Measurements from ENCODE around the gene RNF182.

DNA sequence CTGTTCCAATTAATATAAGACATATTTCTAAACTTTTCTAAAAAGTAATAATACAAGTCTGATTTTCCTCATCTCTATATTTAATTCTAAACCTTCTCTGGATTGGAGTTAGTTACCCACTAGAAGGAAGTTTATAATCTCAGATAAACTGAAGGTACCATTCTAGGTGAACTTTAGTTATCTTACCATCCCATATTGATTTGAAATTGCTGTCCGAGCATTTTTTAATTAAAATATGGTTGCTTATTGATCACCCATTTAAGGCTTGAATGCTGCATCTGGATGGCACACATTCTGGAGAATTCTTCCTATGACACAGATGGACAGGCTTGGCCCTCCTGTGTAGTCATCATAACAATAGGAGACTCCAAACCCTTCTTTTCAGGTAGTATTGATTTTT is 8.0 kb downstream of the RNF182 start:
- TF ChIP-seq ATF7 (IDR thresholded peaks at IDR 0.05; ENCODE audit: low read depth): no peak
- TF ChIP-seq NFXL1 (IDR thresholded peaks at IDR 0.05; ENCODE audit: borderline replicate concordance): no peak
- no peak for TF ChIP-seq FOXK2 (IDR thresholded peaks at IDR 0.05)
- no peak for TF ChIP-seq SIX5 (IDR thresholded peaks at IDR 0.05; ENCODE audit: low read depth, low read length, severe bottlenecking)
- no peak for TF ChIP-seq CHD4 (IDR thresholded peaks at IDR 0.05)
- TF ChIP-seq, protein P1, sequence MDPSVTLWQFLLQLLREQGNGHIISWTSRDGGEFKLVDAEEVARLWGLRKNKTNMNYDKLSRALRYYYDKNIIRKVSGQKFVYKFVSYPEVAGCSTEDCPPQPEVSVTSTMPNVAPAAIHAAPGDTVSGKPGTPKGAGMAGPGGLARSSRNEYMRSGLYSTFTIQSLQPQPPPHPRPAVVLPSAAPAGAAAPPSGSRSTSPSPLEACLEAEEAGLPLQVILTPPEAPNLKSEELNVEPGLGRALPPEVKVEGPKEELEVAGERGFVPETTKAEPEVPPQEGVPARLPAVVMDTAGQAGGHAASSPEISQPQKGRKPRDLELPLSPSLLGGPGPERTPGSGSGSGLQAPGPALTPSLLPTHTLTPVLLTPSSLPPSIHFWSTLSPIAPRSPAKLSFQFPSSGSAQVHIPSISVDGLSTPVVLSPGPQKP (IDR thresholded peaks at IDR 0.05; ENCODE audit: low read depth, low read length): no peak
- no peak for TF ChIP-seq SMC3 (IDR thresholded peaks at IDR 0.05; ENCODE audit: borderline replicate concordance, low read length)
- no peak for TF ChIP-seq ZNF384 (IDR thresholded peaks at IDR 0.05; ENCODE audit: borderline replicate concordance, low read depth, low read length)
- TF ChIP-seq ZSCAN29 (IDR thresholded peaks at IDR 0.05): no peak
- TF ChIP-seq EZH2 (IDR thresholded peaks at IDR 0.05; ENCODE audit: borderline replicate concordance, control insufficient read depth, low read depth, low read length): no peak
- TF ChIP-seq ZZZ3 (IDR thresholded peaks at IDR 0.05; ENCODE audit: control insufficient read depth, insufficient read length, low read depth): no peak
- TF ChIP-seq, protein P2, sequence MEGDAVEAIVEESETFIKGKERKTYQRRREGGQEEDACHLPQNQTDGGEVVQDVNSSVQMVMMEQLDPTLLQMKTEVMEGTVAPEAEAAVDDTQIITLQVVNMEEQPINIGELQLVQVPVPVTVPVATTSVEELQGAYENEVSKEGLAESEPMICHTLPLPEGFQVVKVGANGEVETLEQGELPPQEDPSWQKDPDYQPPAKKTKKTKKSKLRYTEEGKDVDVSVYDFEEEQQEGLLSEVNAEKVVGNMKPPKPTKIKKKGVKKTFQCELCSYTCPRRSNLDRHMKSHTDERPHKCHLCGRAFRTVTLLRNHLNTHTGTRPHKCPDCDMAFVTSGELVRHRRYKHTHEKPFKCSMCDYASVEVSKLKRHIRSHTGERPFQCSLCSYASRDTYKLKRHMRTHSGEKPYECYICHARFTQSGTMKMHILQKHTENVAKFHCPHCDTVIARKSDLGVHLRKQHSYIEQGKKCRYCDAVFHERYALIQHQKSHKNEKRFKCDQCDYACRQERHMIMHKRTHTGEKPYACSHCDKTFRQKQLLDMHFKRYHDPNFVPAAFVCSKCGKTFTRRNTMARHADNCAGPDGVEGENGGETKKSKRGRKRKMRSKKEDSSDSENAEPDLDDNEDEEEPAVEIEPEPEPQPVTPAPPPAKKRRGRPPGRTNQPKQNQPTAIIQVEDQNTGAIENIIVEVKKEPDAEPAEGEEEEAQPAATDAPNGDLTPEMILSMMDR (IDR thresholded peaks at IDR 0.05 in 2 of 3, conservative IDR thresholded peaks at IDR 0.05 in 1 of 3; ENCODE audit: control insufficient read depth in 2 of 3, extremely low read depth in 1 of 3, insufficient read depth in 1 of 3, low read depth in 3 of 3, low read length in 3 of 3): no peak
- TF ChIP-seq ZNF24 (IDR thresholded peaks at IDR 0.05): no peak
- TF ChIP-seq RAD21 (IDR thresholded peaks at IDR 0.05; ENCODE audit: insufficient read depth, low read depth, low read length): no peak
